Activated CD8-positive, alpha-beta T cell treated with anti-CD3 and anti-CD28 coated beads, Interleukin-2, amount 10 ng/mL, durations not matched to agents 7 days and 5 days (primary cell): ENCODE results near the gene SLC40A1. TPM values are rescaled to one million over a fixed set of nuclear protein-coding genes. Genes with fewer than 3 reads are reported as not detected.

ENCODE experiments used
- ATAC-seq: fragments of 150-1000 bp; cut with Tn5 transposase; one replicate; pipeline ENCODE4 v1.10.0; 2021; ENCODE audit warnings: moderate library complexity
- CTCF ChIA-PET: fragments of 350-600 bp; sonication (Branson Sonifier 250); formaldehyde crosslinking; loops from one replicate; lab custom pipeline; 2021; ENCODE audit warnings: antibody characterized with exemption; lab: Charles Lee
- POLR2A ChIA-PET: fragments of 350-600 bp; sonication (Branson Sonifier 250); formaldehyde crosslinking; loops from one replicate; lab custom pipeline; 2021; ENCODE audit warnings: antibody characterized with exemption; lab: Charles Lee
- DNase-seq: peaks from one replicate; pipeline ENCODE4 v3.0.0-alpha.2; 2020
- H3K27ac Mint-ChIP-seq: one replicate; pipeline ENCODE4 v1.8.0; 2021; ENCODE audit warnings: mild to moderate bottlenecking, mixed read lengths
- H3K27me3 Mint-ChIP-seq: one replicate; pipeline ENCODE4 v1.8.0; 2021; ENCODE audit warnings: low read depth, mixed read lengths
- H3K36me3 Mint-ChIP-seq: one replicate; pipeline ENCODE4 v1.8.0; 2021; ENCODE audit warnings: low read depth, mixed read lengths
- H3K4me1 Mint-ChIP-seq: one replicate; pipeline ENCODE4 v1.8.0; 2021; ENCODE audit warnings: low read depth, mixed read lengths
- H3K4me3 Mint-ChIP-seq: one replicate; pipeline ENCODE4 v1.8.0; 2021; ENCODE audit warnings: mild to moderate bottlenecking, mixed read lengths
- H3K9me3 Mint-ChIP-seq: one replicate; pipeline ENCODE4 v1.8.0; 2022; ENCODE audit warnings: mixed read lengths; ENCODE audit not compliant: insufficient read depth
- total RNA-seq, 2 experiments: library from RNA; stranded (reverse); gene quantifications; one replicate each; pipeline ENCODE4 v1.2.3, GENCODE V29; 2021

The SLC40A1 gene
- total RNA-seq, 2 experiments from 2014 or later: 0.31 to 0.47 TPM

- Mint-ChIP-seq H3K4me3 (no peak overlapping the region), H3K36me3 (no peaks in the 10 kb centered on the region)
Measured at GRCh38 chr2:189528617-189529016, 52.0 kb downstream of the SLC40A1 start.

GRCh38 chr2:189527812-189528592 is 52.6 kb downstream of the SLC40A1 start:
- CTCF ChIA-PET: no interaction called here
- Mint-ChIP-seq H3K36me3 (no peaks in the 10 kb centered on the region), H3K9me3 (no peaks in the 10 kb centered on the region), H3K27ac (no peak overlapping the region), H3K27me3 (peaks cover 12% of the 10 kb centered on the region), H3K4me1 (no peaks in the 10 kb centered on the region), H3K4me3 (no peak overlapping the region)
- DNase-seq (no peak), ATAC-seq (no peak)
- POLR2A ChIA-PET: no interaction called here

More at GRCh38 chr2:189528617-189529016, 52.0 kb downstream of the SLC40A1 start:
- ChIA-PET POLR2A (no interaction called here), CTCF (no interaction called here)
- H3K9me3 Mint-ChIP-seq: no peaks in the 10 kb centered on the region
- no peak overlapping the region for H3K27ac Mint-ChIP-seq
- DNase-seq (no peak), ATAC-seq (no peak)
- H3K27me3 Mint-ChIP-seq: peaks cover 12% of the 10 kb centered on the region
- H3K4me1 Mint-ChIP-seq: no peaks in the 10 kb centered on the region

- Mint-ChIP-seq H3K27me3 (peaks cover 12% of the 10 kb centered on the region), H3K4me1 (no peaks in the 10 kb centered on the region), H3K4me3 (no peak overlapping the region), H3K9me3 (no peaks in the 10 kb centered on the region), H3K27ac (no peak overlapping the region), H3K36me3 (no peaks in the 10 kb centered on the region)
- CTCF ChIA-PET: no interaction called here
- POLR2A ChIA-PET: no interaction called here
- DNase-seq (no peak), ATAC-seq (no peak)
Measured at GRCh38 chr2:189527041-189527750, 53.4 kb downstream of the SLC40A1 start.

GRCh38 chr2:189526241-189526640 is 54.3 kb downstream of the SLC40A1 start:
- DNase-seq: no peak

GRCh38 chr2:189524746-189525145 is 55.8 kb downstream of the SLC40A1 start:
- ATAC-seq (no peak), DNase-seq (no peak)
- no peak overlapping the region for H3K4me3 Mint-ChIP-seq
- CTCF ChIA-PET: no interaction called here
- POLR2A ChIA-PET: no interaction called here
- H3K27me3 Mint-ChIP-seq: peaks cover 3% of the 10 kb centered on the region
- H3K9me3 Mint-ChIP-seq: no peaks in the 10 kb centered on the region
- H3K4me1 Mint-ChIP-seq: no peaks in the 10 kb centered on the region
- H3K27ac Mint-ChIP-seq: no peak overlapping the region
- no peaks in the 10 kb centered on the region for H3K36me3 Mint-ChIP-seq

More at GRCh38 chr2:189526241-189526640, 54.3 kb downstream of the SLC40A1 start:
- CTCF ChIA-PET: no interaction called here
- Mint-ChIP-seq H3K4me3 (no peak overlapping the region), H3K9me3 (no peaks in the 10 kb centered on the region), H3K27me3 (peaks cover 10% of the 10 kb centered on the region), H3K27ac (no peak overlapping the region), H3K4me1 (no peaks in the 10 kb centered on the region), H3K36me3 (no peaks in the 10 kb centered on the region)
- no peak for ATAC-seq
- POLR2A ChIA-PET: no interaction called here

GRCh38 chr2:189522435-189523151 is 58.0 kb downstream of the SLC40A1 start:
- Mint-ChIP-seq H3K4me1 (no peaks in the 10 kb centered on the region), H3K27ac (no peak overlapping the region), H3K4me3 (no peak overlapping the region), H3K36me3 (no peaks in the 10 kb centered on the region), H3K9me3 (no peaks in the 10 kb centered on the region), H3K27me3 (peaks cover 6% of the 10 kb centered on the region)
- ChIA-PET CTCF (no interaction called here), POLR2A (no interaction called here)
- DNase-seq (no peak), ATAC-seq (no peak)

- no peak overlapping the region for H3K4me3 Mint-ChIP-seq
- ChIA-PET POLR2A (no interaction called here), CTCF (no interaction called here)
- H3K9me3 Mint-ChIP-seq: no peaks in the 10 kb centered on the region
- ATAC-seq (no peak), DNase-seq (no peak)
- H3K27ac Mint-ChIP-seq: no peak overlapping the region
- H3K27me3 Mint-ChIP-seq: peaks cover 6% of the 10 kb centered on the region
- H3K4me1 Mint-ChIP-seq: no peaks in the 10 kb centered on the region
- H3K36me3 Mint-ChIP-seq: no peaks in the 10 kb centered on the region
Measured at GRCh38 chr2:189521699-189522434, 58.7 kb downstream of the SLC40A1 start.

- no peak for ATAC-seq
- Mint-ChIP-seq H3K27me3 (peaks cover 6% of the 10 kb centered on the region), H3K36me3 (no peaks in the 10 kb centered on the region), H3K4me1 (no peaks in the 10 kb centered on the region), H3K27ac (no peak overlapping the region), H3K9me3 (no peaks in the 10 kb centered on the region), H3K4me3 (no peak overlapping the region)
- DNase-seq: no peak
- CTCF ChIA-PET: no interaction called here
- POLR2A ChIA-PET: no interaction called here
Measured at GRCh38 chr2:189519631-189520387, 60.8 kb downstream of the SLC40A1 start.

- no peaks in the 10 kb centered on the region for H3K4me1 Mint-ChIP-seq
- CTCF ChIA-PET: no interaction called here
- POLR2A ChIA-PET: no interaction called here
- no peak overlapping the region for H3K4me3 Mint-ChIP-seq
- no peak for ATAC-seq
- DNase-seq: no peak
- no peaks in the 10 kb centered on the region for H3K9me3 Mint-ChIP-seq
- H3K36me3 Mint-ChIP-seq: no peaks in the 10 kb centered on the region
- H3K27me3 Mint-ChIP-seq: peaks cover 9% of the 10 kb centered on the region
- no peak overlapping the region for H3K27ac Mint-ChIP-seq
Measured at GRCh38 chr2:189517847-189518535, 62.6 kb downstream of the SLC40A1 start.

GRCh38 chr2:189516546-189516945 is 64.0 kb downstream of the SLC40A1 start:
- CTCF ChIA-PET: no interaction called here
- Mint-ChIP-seq H3K4me3 (no peak overlapping the region), H3K27me3 (peaks cover 14% of the 10 kb centered on the region), H3K27ac (no peak overlapping the region), H3K4me1 (no peaks in the 10 kb centered on the region), H3K36me3 (no peaks in the 10 kb centered on the region), H3K9me3 (no peaks in the 10 kb centered on the region)
- POLR2A ChIA-PET: no interaction called here
- DNase-seq (no peak), ATAC-seq (no peak)

GRCh38 chr2:189515264-189515663 is 65.3 kb downstream of the SLC40A1 start:
- Mint-ChIP-seq H3K9me3 (no peaks in the 10 kb centered on the region), H3K4me3 (no peak overlapping the region), H3K27ac (no peak overlapping the region), H3K36me3 (no peaks in the 10 kb centered on the region), H3K27me3 (peaks cover 15% of the 10 kb centered on the region), H3K4me1 (no peaks in the 10 kb centered on the region)
- POLR2A ChIA-PET: no interaction called here
- DNase-seq: no peak
- CTCF ChIA-PET: no interaction called here
- ATAC-seq: no peak
